A673 (cell line): Measurements from ENCODE around the gene C9. TPM values are rescaled to one million over a fixed set of nuclear protein-coding genes. Genes with fewer than 3 reads are reported as not detected.

Experiments used
- BruUV-seq: library from RNA; stranded (reverse); fragments of 400-500 nt; replicated peaks from 2 replicates; lab custom pipeline; 2021; lab: Mats Ljungman, UMichigan
- CTCF ChIA-PET: fragments of 300-600 bp; sonication (Branson Sonifier 250); formaldehyde crosslinking; loops from one replicate; lab custom pipeline; 2022; ENCODE audit warnings: antibody characterized with exemption; lab: Charles Lee
- POLR2A ChIA-PET: fragments of 300-600 bp; sonication (Branson Sonifier 250); formaldehyde crosslinking; loops from one replicate; lab custom pipeline; 2022; ENCODE audit warnings: antibody characterized with exemption; ENCODE audit not compliant: low non-redundant PET; lab: Charles Lee
- DNase-seq: peaks from one replicate; pipeline ENCODE4 v3.0.0-alpha.2; 2015; ENCODE audit warnings: low spot score
- H3K27ac ChIP-seq: fragments of 200-600 bp; sonication (generic); 2 replicates; pipeline ENCODE4 v1.5.1; 2016; ENCODE audit warnings: mixed run types, low read depth, mild to moderate bottlenecking, mixed read lengths, antibody characterized with exemption, low read length; ENCODE audit not compliant: poor library complexity, severe bottlenecking
- H3K27me3 ChIP-seq: fragments of 200-600 bp; sonication (generic); replicated peaks from 2 replicates; pipeline ENCODE4 v1.6.1; 2017; ENCODE audit warnings: mixed run types, low read depth, mild to moderate bottlenecking, mixed read lengths, antibody characterized with exemption, low read length; ENCODE audit not compliant: insufficient read depth, poor library complexity
- H3K36me3 ChIP-seq: fragments of 200-600 bp; sonication (generic); 2 replicates; pipeline ENCODE4 v1.6.1; 2016; ENCODE audit warnings: mixed run types, mild to moderate bottlenecking, mixed read lengths, antibody characterized with exemption, low read length; ENCODE audit not compliant: insufficient read depth, poor library complexity, severe bottlenecking
- H3K4me1 ChIP-seq: fragments of 200-600 bp; sonication (generic); 2 replicates; pipeline ENCODE4 v1.6.1; 2017; ENCODE audit warnings: mixed run types, mild to moderate bottlenecking, mixed read lengths, antibody characterized with exemption, low read length; ENCODE audit not compliant: insufficient read depth, poor library complexity, severe bottlenecking
- H3K4me3 ChIP-seq: fragments of 200-600 bp; sonication (generic); 2 replicates; pipeline ENCODE4 v1.5.1; 2016; ENCODE audit warnings: low read depth, mixed run types, mild to moderate bottlenecking, mixed read lengths, low read length; ENCODE audit not compliant: poor library complexity, severe bottlenecking
- H3K9me3 ChIP-seq: fragments of 200-600 bp; sonication (generic); 2 replicates; pipeline ENCODE4 v1.6.1; 2016; ENCODE audit warnings: mixed run types, low read depth, mild to moderate bottlenecking, mixed read lengths, antibody characterized with exemption, low read length; ENCODE audit not compliant: poor library complexity, severe bottlenecking
- EZH2 ChIP-seq: fragments of 200-600 bp; sonication (generic); IDR thresholded peaks from 2 replicates; pipeline ENCODE4 v1.6.1; 2017; ENCODE audit warnings: borderline replicate concordance, low read depth, mild to moderate bottlenecking, mixed read lengths, antibody characterized with exemption, low read length; ENCODE audit not compliant: poor library complexity, severe bottlenecking
- intact Hi-C: fragments of 100-400 bp; cut with micrococcal nuclease; formaldehyde crosslinking; loops from one replicate; pipeline ENCODE4 v1.10.0; 2022; ENCODE audit not compliant: unreplicated experiment
- total RNA-seq: library from RNA; stranded (reverse); gene quantifications from 2 replicates; pipeline ENCODE4 v1.2.3, GENCODE V29; 2021
- TF ChIP-seq, protein P1 (sequence below): fragments of 300-800, 200-600 bp; sonication (generic); conservative IDR thresholded peaks from 2 replicates; pipeline ENCODE4 v1.5.1; 2017; ENCODE audit warnings: low read depth, mild to moderate bottlenecking, antibody characterized with exemption, low read length, moderate library complexity, mixed read lengths

C9 gene
- total RNA-seq, 1 experiment from 2014 or later = not detected

DNA sequence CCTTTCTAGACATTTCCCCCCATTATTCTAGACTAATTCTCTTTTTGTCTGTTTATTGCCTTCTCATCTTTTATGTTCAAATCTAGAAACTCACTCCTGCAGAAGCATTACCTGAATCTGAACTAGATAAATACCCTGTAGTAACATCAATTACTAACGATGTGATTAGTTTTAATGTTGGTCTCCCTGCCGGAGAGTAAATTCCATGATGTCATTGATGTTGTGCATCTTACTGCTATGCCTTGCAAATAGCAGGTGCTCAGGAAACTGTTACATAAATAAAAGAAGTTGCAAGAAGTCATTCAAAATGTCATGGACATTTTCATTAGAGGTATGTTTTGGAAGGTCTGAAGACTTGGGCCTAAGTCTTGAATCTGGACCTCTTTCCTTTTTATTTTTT is 23.0 kb upstream of the C9 start:
- TF ChIP-seq EZH2 = no peak
- TF ChIP-seq, protein P1, sequence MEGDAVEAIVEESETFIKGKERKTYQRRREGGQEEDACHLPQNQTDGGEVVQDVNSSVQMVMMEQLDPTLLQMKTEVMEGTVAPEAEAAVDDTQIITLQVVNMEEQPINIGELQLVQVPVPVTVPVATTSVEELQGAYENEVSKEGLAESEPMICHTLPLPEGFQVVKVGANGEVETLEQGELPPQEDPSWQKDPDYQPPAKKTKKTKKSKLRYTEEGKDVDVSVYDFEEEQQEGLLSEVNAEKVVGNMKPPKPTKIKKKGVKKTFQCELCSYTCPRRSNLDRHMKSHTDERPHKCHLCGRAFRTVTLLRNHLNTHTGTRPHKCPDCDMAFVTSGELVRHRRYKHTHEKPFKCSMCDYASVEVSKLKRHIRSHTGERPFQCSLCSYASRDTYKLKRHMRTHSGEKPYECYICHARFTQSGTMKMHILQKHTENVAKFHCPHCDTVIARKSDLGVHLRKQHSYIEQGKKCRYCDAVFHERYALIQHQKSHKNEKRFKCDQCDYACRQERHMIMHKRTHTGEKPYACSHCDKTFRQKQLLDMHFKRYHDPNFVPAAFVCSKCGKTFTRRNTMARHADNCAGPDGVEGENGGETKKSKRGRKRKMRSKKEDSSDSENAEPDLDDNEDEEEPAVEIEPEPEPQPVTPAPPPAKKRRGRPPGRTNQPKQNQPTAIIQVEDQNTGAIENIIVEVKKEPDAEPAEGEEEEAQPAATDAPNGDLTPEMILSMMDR = no peak
- POLR2A ChIA-PET = no interaction called here
- H3K9me3 ChIP-seq = no peaks in the 10 kb centered on the region
- H3K27me3 ChIP-seq = no peaks in the 10 kb centered on the region
- CTCF ChIA-PET = no interaction called here
- H3K36me3 ChIP-seq = no peaks in the 10 kb centered on the region
- no peaks in the 10 kb centered on the region for H3K4me1 ChIP-seq
- DNase-seq = no peak
- BruUV-seq = no TSS peak
- intact Hi-C loops = no loop called here
- no peak overlapping the region for H3K4me3 ChIP-seq
- H3K27ac ChIP-seq = no peak overlapping the region

DNA sequence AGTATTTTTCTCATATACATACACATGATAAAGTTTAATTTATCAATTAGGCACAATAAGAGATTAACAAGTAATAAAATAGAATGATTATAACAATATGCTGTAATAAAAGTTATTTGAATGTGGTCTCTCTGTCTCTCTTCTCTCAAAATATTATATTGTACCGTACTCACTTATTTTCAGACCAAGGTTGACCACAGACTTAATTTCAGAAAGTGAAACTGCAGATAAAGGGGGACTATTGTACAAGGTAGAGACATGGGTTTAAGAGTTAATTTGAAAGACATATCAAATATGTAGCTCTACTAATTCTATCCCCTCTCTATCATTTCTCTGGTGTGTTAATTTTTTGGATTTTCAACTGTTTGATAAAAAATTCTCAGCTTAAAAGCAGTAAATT is 20.0 kb upstream of the C9 start:
- CTCF ChIA-PET = no interaction called here
- no peaks in the 10 kb centered on the region for H3K27me3 ChIP-seq
- no peak for DNase-seq
- intact Hi-C loops = no loop called here
- TF ChIP-seq, protein P1 = no peak
- no peak overlapping the region for H3K4me3 ChIP-seq
- no peaks in the 10 kb centered on the region for H3K9me3 ChIP-seq
- H3K36me3 ChIP-seq = no peaks in the 10 kb centered on the region
- H3K27ac ChIP-seq = no peak overlapping the region
- POLR2A ChIA-PET = no interaction called here
- no TSS peak for BruUV-seq
- H3K4me1 ChIP-seq = no peaks in the 10 kb centered on the region

DNA sequence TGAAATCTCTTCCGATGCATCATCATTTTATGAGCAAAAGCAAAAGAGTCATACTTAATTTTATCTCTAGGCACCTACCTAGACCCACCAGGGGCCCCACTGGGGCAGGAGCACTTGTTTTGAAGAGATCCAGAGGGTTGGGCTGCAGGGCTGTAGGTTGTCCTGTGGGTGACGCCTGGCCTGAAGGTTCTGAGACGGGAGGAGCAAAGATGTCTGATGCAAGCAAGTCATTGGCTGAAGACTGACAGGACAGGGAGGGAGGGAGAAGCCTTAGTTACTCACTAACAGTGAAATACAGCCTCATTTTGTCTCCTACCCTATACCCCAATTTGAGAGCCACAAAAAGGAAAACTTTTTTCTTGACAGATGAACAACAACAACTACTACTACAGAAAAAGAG is 17.1 kb upstream of the C9 start:
- CTCF ChIA-PET = no interaction called here

More for the DNA sequence above, 17.1 kb upstream of the C9 start:
- BruUV-seq = no TSS peak
- Histone ChIP-seq H3K27me3 (no peaks in the 10 kb centered on the region), H3K36me3 (no peaks in the 10 kb centered on the region), H3K9me3 (no peaks in the 10 kb centered on the region), H3K27ac (no peak overlapping the region), H3K4me3 (no peak overlapping the region), H3K4me1 (no peaks in the 10 kb centered on the region)
- POLR2A ChIA-PET = no interaction called here
- TF ChIP-seq, protein P1 = no peak
- no peak for DNase-seq
- intact Hi-C loops = no loop called here
